Omental fat pad (tissue), 4 donors: ENCODE data around the gene SLC17A3. TPM values are rescaled to one million over a fixed set of nuclear protein-coding genes. Genes with fewer than 3 reads are reported as not detected.

Experiments used
- ATAC-seq: fragments of 150-250 bp; one replicate; pipeline ENCODE4 v1.9.1; 2016; ENCODE audit warnings: mild to moderate bottlenecking, moderate library complexity; ENCODE audit not compliant: low FRiP score
- DNase-seq: peaks from one replicate; pipeline ENCODE4 v3.0.0-alpha.2; 2019; ENCODE audit warnings: low spot score
- total RNA-seq, 4 donors: library from RNA; depleted of rRNA; stranded (reverse); fragments of >200 nt; gene quantifications; one replicate each; pipeline ENCODE4 v1.1.0, GENCODE V29; 2016
- TF ChIP-seq, protein P1 (sequence below), 3 donors: fragments of 450-650 bp; IDR thresholded peaks; one replicate each; pipeline ENCODE4 v1.5.1; 2016 to 2017; ENCODE audit warnings: antibody characterized with exemption in 3 of 3, mild to moderate bottlenecking in 3 of 3, moderate library complexity in 2 of 3

SLC17A3 gene, protein sequence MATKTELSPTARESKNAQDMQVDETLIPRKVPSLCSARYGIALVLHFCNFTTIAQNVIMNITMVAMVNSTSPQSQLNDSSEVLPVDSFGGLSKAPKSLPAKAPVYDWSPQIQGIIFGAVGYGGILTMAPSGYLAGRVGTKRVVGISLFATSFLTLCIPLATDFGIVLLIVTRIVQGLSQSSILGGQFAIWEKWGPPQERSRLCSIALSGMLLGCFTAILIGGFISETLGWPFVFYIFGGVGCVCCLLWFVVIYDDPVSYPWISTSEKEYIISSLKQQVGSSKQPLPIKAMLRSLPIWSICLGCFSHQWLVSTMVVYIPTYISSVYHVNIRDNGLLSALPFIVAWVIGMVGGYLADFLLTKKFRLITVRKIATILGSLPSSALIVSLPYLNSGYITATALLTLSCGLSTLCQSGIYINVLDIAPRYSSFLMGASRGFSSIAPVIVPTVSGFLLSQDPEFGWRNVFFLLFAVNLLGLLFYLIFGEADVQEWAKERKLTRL
- not detected for total RNA-seq

DNA sequence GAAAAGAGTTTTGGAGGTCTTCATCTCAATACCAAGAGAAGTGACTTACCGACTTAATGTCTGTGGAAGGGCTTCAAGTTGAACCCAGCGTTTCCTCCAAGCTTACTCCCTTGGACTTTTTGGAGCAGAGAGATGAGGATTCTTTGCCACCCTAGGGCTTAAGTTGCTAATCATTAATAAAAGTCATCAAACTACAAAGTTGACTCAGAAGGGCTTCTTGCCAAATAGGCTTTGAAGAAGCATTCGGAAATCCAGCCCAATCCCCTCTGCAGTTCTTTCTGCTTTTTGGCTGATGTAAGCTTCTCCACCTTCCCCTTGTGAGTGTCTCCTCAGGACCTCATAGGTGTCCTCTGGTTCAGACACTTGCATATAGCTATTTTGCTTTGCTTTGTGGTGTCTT lies at the start of gene SLC17A3:
SLC17A3 (minus strand) TSS at position 126 of the 400 bp plus-strand sequence. CDS start 5,856 bp downstream, outside the sequence.
- no peak for ATAC-seq
- DNase-seq = no peak
- TF ChIP-seq, protein P1, sequence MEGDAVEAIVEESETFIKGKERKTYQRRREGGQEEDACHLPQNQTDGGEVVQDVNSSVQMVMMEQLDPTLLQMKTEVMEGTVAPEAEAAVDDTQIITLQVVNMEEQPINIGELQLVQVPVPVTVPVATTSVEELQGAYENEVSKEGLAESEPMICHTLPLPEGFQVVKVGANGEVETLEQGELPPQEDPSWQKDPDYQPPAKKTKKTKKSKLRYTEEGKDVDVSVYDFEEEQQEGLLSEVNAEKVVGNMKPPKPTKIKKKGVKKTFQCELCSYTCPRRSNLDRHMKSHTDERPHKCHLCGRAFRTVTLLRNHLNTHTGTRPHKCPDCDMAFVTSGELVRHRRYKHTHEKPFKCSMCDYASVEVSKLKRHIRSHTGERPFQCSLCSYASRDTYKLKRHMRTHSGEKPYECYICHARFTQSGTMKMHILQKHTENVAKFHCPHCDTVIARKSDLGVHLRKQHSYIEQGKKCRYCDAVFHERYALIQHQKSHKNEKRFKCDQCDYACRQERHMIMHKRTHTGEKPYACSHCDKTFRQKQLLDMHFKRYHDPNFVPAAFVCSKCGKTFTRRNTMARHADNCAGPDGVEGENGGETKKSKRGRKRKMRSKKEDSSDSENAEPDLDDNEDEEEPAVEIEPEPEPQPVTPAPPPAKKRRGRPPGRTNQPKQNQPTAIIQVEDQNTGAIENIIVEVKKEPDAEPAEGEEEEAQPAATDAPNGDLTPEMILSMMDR (IDR thresholded peaks at IDR 0.05) = no peak

DNA sequence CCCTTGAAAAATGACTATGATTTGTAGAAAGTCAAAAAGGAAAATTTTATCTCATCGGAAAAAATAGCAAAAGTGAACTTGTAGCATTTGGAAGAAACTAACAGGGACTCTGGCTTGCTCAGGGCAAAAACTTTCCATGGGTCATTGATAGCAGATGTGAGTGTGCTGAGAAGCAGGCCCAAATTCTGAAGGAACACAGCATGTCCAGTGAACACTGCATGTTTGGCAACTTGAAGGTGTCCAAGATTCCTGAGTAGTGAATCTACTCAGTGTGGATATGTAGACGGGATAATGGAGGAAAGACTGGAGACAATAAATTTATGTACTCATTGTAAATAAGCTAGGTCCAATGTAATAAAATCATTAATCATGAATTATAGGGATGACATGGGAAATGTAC lies 48.3 kb upstream of the SLC17A3 start:
- no peak for ATAC-seq
- TF ChIP-seq, protein P1 (IDR thresholded peaks at IDR 0.05) = no peak
- no peak for DNase-seq

DNA sequence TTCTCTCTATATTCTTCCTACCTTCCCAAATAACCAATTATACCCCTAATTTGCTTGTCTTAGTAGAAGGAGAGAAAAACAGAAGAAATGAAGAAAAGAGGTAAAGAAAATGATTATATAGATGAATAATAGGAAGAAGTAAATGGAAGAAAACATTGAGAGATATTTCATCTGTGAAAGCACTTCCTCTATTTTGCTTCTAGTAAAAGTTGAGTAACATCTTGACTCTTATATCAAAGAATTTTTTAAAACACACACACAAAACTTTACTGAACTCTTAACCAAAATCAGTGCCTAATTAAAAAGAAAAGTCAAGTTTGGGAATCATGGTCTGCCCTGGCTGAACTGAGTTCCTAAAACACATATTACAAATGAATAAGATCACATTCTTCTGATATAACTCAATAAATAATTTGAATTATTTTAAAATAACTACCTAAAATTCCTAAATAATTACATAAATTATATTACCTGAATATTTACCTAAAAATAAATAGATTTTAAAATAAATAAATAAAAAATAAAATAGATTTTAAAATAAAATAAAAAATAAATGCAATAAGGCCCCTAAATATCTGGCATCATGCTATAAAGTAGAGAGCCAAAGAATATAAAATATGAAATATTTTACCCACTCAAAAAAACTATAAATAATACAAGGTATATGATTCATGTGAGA lies 47.6 kb upstream of the SLC17A3 start:
- DNase-seq = no peak
- TF ChIP-seq, protein P1 (IDR thresholded peaks at IDR 0.05) = no peak
- no peak for ATAC-seq

DNA sequence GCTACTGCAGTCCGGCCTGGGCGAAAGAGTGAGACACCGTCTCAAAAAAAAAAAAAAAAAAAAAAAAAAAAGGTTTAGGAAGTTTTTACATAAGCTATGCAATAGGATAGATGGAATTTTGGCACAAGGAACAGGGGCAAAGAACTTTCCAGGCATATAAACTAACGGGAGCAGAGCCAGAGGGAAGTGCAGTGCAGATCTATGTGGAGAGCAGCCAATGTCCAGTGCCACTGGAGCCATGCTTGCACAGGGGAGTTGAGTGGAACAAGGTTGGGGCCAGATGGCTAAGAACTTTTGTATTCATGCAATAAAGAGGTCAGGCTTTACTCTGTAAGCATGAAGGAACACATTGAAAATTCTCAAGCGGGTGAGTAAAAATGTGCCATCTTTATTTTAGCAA lies 45.6 kb upstream of the SLC17A3 start:
- ATAC-seq (no peak), DNase-seq (no peak)
- TF ChIP-seq, protein P1 (IDR thresholded peaks at IDR 0.05) = no peak

DNA sequence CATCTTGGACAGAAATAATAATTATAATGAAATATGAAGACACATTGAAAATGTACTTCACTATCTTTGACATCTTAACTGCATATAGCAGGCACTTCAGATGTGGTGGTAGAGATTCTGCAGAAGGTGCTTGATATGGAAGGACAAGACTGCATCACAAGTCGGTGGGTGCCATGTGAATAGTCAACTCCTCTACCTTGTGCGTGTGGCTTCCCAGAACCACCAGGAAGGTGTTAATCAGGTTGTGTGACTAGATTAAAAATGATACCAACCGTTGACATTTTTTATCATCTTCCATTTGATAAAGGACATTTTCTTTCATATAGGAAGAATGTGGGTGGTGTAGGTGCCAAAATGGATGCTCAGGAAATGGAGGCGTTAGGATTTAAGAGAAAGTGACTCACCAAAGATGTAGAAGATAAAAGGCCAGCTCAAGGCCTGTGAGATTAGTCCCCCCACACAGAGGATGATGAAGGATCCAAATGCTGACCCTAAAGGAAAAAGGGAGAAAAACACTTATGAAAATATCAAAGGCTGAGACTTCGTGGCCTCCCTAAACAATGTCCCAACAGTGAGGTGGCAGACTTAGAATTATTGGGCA lies 44.1 kb upstream of the SLC17A3 start:
- TF ChIP-seq, protein P1 (IDR thresholded peaks at IDR 0.05) = no peak
- ATAC-seq (no peak), DNase-seq (no peak)

DNA sequence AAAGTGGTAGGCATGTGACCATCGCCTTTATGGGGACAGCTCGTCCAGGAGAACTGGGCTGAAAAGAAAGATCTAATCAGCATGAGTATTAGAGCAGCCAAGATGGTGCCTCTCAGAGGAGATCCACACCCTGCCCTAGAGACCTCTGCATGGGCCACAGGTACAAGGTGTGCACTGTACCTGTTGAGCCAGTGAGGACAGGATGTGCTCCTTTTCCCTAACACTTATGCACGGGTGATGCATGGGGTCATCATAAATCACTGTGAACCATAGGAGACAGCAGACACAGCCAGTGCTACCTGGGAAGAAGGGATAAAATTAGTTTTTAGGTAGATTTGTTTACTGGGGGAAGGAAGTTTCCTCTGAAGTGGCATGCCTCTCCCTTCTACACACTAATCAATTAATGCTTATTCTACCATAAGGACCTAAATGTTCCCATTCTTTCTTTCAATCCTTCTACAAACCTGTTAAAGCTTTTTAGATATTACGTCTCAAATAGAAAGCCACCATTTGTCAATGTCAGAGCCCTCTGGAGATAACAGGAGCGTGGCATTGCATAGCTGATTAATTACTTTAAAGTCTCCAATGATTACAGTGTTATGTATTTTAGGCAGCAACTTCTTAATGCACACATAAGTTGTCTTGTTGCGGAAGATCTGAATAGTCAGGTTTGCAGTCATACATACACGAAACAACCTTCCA lies 42.9 kb upstream of the SLC17A3 start:
- TF ChIP-seq, protein P1 (IDR thresholded peaks at IDR 0.05) = no peak
- ATAC-seq (no peak), DNase-seq (no peak)
